Measurements from ENCODE around the gene SPON1.
"Not testable (repeated sequence)": the region's sequence is repeated elsewhere in the genome, so short reads cannot be mapped to it uniquely, and the experiment has no call there.

The SPON1 gene

GRCh38 chr11:14248580-14248981 lies 286.1 kb downstream of the SPON1 start:
- no peak for DNase-seq (ENCODE audit: low spot score)

- DNase-seq (ENCODE audit: low spot score), result no peak
Observed at GRCh38 chr11:14249121-14249963, 286.8 kb downstream of the SPON1 start.

GRCh38 chr11:14251754-14252153 lies 289.2 kb downstream of the SPON1 start:
- DNase-seq (ENCODE audit: low spot score), result no peak

- DNase-seq (ENCODE audit: low spot score), result not testable (repeated sequence)
Observed at GRCh38 chr11:14252501-14252900, 290.0 kb downstream of the SPON1 start.

- no peak for DNase-seq (ENCODE audit: low spot score)
Observed at GRCh38 chr11:14253421-14253820, 290.9 kb downstream of the SPON1 start.

- no peak for DNase-seq (ENCODE audit: low spot score)
Observed at GRCh38 chr11:14253840-14254239, 291.3 kb downstream of the SPON1 start.

GRCh38 chr11:14254533-14255237 lies 292.2 kb downstream of the SPON1 start:
- no peak for DNase-seq (ENCODE audit: low spot score)

GRCh38 chr11:14255238-14255534 lies 292.7 kb downstream of the SPON1 start:
- no peak for DNase-seq (ENCODE audit: low spot score)

- no peak for DNase-seq (ENCODE audit: low spot score)
Observed at GRCh38 chr11:14258221-14258935, 295.9 kb downstream of the SPON1 start.

GRCh38 chr11:14259186-14259784 lies 296.8 kb downstream of the SPON1 start:
- DNase-seq (ENCODE audit: low spot score), result no peak

- no peak for DNase-seq (ENCODE audit: low spot score)
Observed at GRCh38 chr11:14259878-14260277, 297.4 kb downstream of the SPON1 start.

- no peak for DNase-seq (ENCODE audit: low spot score)
Observed at GRCh38 chr11:14261066-14261465, 298.5 kb downstream of the SPON1 start.

GRCh38 chr11:14262271-14262846 lies 299.8 kb downstream of the SPON1 start:
- no peak for DNase-seq (ENCODE audit: low spot score)

GRCh38 chr11:14264966-14265365 lies 302.4 kb downstream of the SPON1 start:
- DNase-seq (ENCODE audit: low spot score), result no peak

- no peak for DNase-seq (ENCODE audit: low spot score)
Observed at GRCh38 chr11:14266622-14267021, 304.1 kb downstream of the SPON1 start.

- DNase-seq (ENCODE audit: low spot score), result no peak
Observed at GRCh38 chr11:14267861-14268635, 305.5 kb downstream of the SPON1 start.

- no peak for DNase-seq (ENCODE audit: low spot score)
Observed at GRCh38 chr11:14269692-14270573, 307.4 kb downstream of the SPON1 start.

GRCh38 chr11:14270690-14271542 lies 308.4 kb downstream of the SPON1 start:
- DNase-seq (ENCODE audit: low spot score), result no peak

- no peak for DNase-seq (ENCODE audit: low spot score)
Observed at GRCh38 chr11:14273895-14274294, 311.4 kb downstream of the SPON1 start.

Data from left forelimb (tissue), 1 donor.